Activated CD8-positive, alpha-beta memory T cell treated with anti-CD3 and anti-CD28 coated beads, Interleukin-2, amount 50 U/mL, for 1 hour (primary cell): ENCODE results near the gene NEAT1.

Experiments
- DNase-seq: peaks from one replicate; pipeline ENCODE4 v3.0.0-alpha.2; 2020; ENCODE audit errors: extremely low read depth

The NEAT1 gene

GRCh38 chr11:65389294-65389980 is 33.2 kb upstream of the NEAT1 start:
- DNase-seq: no peak

- DNase-seq: no peak
Measured at GRCh38 chr11:65390099-65390941, 32.3 kb upstream of the NEAT1 start.

- no peak for DNase-seq
Measured at GRCh38 chr11:65390996-65391395, 31.6 kb upstream of the NEAT1 start.

GRCh38 chr11:65392186-65392829 is 30.3 kb upstream of the NEAT1 start:
- no peak for DNase-seq

DNA sequence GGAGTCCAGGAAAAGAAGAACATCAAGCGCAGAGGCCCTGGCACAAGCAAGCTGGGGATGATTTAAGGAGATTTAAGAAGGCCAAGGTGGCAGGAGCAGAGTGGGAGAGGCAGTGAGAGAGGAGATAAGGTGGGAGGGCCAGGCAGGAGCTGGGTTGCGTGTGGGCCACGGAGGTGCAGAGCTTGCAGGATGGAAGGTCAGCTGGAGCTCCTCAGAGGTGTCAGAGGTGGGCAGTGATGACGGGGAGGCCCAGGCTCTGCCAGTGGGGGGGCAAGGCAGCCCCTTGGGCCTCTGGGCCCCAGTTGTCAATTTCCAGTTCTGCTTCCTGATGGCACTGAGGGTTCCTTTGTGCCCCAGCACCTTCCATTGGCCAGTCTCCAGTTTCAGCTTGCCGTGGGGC is 29.7 kb upstream of the NEAT1 start:
- DNase-seq: no peak

GRCh38 chr11:65393513-65394079 is 29.0 kb upstream of the NEAT1 start:
- DNase-seq: no peak

- DNase-seq: no peak
Measured at GRCh38 chr11:65394125-65394536, 28.5 kb upstream of the NEAT1 start.

DNA sequence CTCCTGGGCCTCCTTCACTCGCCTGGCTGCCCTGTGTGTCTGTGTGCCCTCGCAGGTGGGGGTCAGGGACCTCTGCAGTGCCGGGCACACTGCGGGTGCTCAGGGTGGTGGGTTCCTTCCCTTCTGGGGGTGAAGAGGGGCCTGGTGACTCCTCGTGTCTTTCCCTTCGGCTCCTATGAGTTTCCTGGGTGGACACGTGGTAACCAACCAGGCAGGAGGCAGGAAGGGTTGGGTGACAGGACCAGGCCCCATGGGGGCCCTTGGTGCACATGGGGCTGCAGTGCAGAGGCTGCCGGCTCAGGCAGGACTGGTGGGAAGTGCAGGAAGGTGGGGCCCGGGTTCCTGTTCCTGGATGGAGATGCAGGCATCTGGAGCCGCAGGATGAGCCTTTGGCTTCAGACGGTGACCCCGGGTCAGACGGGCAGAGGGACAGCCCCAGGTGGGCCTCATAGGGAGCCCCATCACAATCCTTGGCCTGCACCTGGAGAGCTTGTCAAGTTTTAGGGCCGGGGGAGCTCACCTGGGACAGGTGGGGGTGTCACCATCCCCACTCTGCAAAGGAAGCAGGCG is 26.6 kb upstream of the NEAT1 start:
- no peak for DNase-seq

DNA sequence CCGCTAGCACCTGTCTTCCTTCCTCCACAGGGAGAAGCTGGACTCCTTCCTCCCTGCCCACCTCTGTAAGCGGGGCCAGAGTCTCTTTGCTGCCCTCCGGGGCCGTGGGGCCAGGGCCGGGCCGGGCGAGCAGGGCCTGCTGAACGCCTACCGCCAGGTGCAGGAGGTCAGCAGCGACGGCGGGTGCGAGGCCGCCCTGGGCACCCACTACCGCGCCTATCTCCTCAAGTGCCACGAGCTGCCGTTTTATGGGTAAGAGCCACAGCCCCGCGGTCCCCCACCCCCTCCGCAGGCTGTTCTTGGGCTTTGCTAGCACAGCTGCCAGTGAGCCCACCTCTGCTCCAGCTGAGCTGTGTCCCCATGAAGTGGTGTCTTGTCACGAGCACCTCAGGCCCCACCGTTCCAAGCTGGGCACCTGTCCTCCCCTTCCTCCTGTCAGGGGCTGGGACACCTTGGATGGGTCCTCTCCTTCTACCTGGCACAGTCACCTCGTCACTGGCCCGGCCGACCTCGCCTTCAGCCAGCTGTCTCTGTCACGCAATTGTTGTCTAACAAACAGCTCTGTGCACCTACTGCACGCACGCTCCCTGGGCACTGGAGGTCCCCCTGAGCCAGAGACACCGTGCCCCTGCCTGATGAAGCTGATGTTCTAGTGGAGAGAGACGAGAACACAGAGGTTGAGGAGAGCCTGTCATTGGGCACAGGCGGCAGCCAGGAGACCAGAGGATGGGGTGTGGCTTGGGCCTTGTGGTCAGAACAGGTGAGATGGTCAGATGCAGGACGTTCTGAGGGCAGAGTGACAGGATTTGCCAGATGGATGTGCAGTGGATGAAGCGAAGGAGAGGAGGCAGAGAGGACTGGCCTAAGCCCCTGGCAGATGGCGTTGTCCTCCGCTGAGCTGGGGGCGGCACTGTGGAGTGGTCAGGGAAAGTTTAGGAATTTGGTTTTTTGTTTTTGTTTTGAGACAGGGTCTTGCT is 25.5 kb upstream of the NEAT1 start:
- DNase-seq: no peak

DNA sequence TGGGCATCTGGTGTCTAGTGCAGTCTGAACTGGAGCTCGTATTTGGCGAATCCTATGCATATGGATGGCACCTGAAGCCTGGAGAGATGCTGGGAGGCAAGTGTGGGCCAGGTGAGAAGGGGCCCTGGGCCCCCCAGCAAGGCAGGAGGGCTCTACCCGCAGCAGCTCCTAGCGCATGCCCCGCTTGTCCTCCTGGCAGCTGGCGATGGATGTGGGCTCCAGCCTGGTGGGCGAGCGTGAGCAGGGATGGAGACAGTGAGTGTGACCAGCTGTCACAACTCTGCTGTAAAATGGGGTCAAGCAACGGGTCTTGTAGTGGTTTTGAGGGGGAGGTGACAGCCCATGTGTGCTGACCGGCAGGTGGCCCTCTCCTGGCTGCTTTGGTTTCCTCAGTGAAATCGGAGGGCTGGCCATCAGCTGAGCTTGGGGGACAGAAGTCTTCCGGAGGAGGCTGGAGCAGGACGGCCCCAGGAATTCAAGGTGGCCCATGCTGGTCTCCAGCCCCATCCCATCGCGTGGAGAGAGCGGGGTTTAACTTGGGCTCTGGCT is 24.2 kb upstream of the NEAT1 start:
- DNase-seq: no peak

- DNase-seq: no peak
Measured at GRCh38 chr11:65399249-65399648, 23.3 kb upstream of the NEAT1 start.

- DNase-seq: no peak
Measured at GRCh38 chr11:65399845-65400244, 22.8 kb upstream of the NEAT1 start.

DNA sequence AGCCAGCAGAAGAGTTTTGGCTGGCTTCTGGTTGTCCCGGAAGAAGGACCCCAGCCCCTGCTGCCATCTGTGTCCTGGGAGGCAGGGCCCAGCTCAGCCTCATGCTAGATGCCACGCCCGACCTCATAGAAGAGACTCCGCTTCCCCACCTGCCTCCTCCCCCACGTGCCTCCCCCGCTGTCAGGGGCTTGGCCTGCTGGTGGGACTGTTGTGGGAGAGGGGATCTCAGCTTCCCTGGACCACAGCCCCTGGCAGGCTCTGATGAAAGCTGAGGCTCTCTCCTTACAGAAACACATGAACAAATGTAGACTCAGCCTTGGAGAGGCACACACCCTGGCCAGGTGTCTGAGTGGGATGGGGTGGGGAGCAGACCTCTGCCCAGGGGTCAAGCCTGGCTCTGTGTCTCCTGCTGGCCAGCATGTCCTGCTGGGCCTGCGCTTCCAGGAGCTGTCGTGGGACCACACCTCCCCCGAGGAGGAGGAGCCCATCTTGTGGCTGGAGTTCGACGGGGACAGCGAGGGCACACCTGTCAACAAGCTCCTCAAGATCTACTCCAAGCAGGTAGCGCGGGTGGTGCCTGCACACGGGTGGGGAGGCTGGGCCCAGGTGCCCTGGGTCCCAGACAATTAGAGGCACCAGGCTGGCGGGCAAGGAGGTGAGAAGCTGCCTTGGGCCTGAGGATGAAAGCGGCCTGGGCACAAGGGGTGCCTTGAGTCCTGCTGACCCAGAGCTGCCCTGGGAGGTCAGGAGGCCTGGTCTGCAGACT is 22.1 kb upstream of the NEAT1 start:
- DNase-seq: no peak

- no peak for DNase-seq
Measured at GRCh38 chr11:65401073-65401802, 21.4 kb upstream of the NEAT1 start.

- DNase-seq: no peak
Measured at GRCh38 chr11:65401803-65402248, 20.8 kb upstream of the NEAT1 start.

DNA sequence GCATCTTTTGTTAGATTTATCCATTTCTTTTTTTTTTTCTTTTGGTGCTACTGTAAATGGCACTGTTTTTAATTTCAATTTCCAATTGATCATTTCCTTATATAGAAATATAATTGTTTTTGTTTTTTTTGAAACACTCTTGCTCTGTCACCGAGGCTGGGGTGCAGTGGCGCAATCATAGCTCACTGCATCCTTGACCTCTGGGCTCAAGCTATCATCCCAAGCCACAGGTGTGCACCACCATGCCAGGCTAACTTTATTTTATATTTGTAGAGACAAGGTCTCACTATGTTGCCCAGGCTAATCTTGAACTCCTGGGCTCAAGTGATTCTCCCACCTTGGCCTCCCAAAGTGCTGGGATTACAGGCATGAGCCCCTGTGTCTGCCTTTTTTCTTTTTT is 19.8 kb upstream of the NEAT1 start:
- DNase-seq: no peak

GRCh38 chr11:65403607-65404121 is 18.9 kb upstream of the NEAT1 start:
- no peak for DNase-seq

GRCh38 chr11:65404210-65404609 is 18.4 kb upstream of the NEAT1 start:
- no peak for DNase-seq
